CD4-positive, alpha-beta T cell treated with Interleukin-15 for 4 hours (primary cell): Measurements from ENCODE around the gene FADS3.
A peak's percentile ranks its signal among the peaks of the same experiment; 100 is the strongest.
"Not testable (repeated sequence)": the region's sequence is repeated elsewhere in the genome, so short reads cannot be mapped to it uniquely, and the experiment has no call there.

Source experiments
- DNase-seq: peaks from one replicate; pipeline ENCODE4 v3.0.0-alpha.2; 2020; ENCODE audit warnings: low spot score

The FADS3 gene

DNA sequence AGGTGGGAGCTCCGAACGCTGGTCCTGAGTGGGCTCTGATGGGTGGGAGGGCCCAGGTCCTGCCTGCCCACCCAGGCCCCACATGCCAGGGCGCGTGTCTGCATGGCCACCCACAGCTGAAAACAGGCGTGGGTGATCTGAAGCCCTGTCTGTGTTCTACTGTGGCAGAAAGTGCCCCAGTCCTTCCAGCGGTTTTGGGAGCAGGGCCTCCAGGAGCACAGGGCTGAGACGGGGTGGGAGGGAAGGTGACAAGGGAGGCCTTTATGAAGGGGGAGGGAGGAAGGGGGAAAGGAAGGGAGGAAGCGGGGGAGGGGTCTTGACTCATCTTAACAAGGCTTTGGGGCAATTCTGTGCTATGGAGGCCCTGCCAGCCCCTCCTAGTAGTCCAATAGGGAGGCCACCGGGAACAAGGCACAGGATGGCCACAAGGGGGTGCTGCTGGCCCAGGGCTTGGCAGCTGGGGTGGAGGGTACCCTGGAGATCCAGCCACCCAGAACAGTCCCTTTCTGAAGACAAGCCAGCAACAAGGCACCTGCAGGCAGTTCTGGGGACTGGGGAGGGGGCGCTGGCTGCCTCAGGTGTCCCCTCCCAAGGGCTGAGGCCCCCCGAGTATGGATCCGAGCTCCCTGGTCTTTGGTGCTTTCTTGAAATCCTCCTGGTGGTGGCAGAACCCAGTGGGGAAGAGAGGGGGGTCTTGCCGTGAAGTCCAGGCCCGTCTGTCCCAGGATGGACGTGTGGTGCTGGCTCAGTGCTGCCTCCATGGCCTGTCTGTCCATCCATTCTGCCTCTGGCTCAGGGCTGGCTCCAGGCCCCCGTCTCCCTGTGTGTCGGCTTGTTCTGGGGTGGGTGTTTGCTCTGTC is 6.3 kb upstream of the FADS3 start:
- DNase-seq, result peak; percentile 72

DNA sequence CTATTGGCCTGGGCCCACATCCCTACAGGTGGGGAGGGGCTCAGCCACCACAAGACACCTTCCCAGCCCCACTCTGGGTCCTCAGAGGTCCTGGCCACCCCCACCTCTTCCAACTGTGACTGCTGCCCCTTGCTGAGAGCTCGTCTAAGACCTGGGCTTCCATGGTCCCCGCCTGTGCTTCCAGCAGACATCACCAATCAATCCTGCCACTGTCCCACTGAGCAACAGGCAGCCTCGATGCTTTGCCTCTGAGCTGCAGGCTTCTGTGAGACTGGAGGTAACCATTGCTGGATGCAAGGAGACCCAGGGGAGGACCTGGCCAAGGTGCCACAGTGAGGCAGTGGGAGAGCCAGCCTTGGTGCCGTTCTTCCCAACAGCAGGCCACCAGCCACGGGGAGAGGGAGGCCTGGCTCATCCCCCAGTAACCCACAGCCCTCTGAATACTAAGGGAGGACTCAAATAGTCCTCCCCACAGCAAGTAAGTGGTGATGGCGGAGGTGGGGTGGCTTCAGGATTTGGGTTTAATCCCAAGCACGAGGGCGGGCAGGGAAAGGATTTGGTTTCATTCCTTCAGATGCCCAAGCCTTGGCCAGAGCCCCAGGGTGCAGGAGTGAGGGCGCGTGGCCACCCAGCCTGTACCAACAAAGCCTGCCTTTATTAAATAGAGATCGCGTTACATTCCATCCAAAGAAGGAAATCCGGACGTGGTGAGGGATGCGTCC is 5.5 kb upstream of the FADS3 start:
- no peak for DNase-seq

DNA sequence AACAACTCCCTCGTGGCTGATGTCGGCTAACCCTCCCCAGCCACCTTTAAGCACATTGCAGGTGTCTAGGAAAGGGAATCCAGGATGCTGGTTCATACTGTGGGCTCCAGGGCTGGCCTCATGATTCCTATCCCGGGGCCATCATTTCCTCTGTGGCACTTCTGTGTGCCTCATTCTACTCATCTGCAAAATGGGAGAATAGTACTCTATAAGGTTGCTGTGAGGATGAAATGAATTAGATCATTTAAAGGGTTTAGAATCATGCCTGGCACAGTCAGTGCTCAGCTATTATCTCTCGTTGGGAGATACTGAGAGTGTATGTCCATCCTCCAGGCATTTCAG is 4.3 kb upstream of the FADS3 start:
- no peak for DNase-seq

DNA sequence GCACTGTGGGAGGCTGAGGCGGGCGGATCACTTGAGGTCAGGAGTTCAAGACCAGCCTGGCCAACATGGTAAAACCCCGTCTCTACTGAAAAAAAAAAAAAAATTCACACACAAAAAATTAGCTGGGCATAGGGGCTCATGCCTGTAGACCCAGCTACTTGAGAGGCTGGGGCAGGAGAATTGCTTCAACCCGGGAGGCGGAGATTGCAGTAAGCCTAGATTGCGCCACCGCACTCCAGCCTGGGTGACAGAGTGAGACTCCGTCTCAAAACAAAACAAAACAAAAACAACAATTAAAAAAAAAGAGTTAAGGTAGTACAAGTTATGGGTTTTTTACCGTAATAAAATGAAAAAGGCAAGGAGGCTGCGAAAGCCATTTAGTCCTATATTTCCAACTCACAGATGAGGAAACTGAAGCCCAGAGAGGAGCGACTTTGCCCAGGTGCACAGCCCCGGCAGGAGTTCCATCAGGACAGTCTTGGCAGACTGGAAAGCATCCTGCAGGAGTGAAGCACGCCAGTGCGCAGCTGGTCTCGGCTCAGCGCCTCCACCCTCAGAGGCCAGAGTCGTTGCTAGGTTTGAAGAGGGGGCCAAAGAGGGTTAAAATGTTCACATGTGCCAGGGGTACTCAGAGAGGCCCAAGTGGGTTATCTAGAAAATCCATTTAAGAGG is 3.8 kb upstream of the FADS3 start:
- no peak for DNase-seq

DNA sequence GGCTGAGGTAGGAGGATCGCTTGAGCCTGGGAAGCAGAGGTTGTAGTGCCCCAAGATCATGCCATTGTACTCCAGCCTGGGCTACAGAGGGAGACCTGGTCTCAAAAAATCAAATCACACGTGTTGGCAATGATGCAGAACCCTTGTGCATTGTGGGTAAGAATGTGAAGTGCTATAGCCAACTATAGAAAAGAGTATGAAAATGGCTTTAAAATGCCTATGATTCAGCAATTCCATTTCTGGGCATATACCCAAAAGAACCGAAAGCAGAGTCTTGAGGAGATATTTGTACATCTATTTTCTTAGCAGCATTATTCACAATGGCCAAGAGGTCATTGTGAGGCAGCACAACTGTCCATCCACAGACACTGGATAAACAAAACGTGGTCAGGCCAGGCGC is 2.6 kb upstream of the FADS3 start:
- DNase-seq, result no peak

GRCh38 chr11:61892085-61892370 is 683 bp upstream of the FADS3 start:
- DNase-seq, result no peak

DNA sequence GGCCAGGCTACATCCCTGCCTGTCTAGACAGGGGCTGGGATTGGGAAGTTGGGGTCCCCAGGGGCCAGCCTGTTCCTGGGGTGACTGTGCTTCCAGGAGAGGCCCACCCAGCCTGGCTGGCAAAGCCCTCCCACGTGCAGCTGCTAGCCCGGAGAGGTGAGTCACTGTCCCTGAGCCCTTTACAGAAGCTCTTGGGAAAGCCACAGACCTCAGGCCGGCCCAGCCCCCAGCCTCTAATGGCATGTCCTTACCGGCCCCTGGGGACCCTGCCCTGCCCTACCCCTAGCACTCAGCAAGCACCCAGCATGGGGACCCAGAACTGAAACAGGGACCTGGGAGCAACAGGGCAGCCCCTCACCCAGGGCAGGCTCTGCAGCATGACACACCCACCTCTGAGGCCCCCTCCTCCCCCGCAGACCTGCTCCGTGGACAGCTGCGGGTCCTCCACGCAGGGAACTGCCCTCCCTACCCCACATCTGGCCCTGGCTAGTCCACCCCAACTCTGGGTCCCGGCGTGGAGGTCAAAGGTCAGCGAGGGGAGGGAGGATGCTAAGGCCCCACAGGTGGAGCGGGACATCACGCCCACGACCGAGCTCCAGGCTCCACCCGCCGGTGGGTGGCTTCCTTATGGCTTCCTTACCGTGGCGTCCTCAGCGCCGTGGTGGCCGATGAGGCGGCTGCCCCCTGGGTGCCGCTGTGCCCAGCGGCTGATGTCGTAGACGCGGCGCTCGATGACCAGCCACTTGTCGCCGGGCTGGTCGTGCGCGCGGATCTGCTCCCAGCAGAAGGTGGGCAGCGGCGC is 615 bp downstream of the FADS3 start:
- DNase-seq, result no peak

GRCh38 chr11:61889831-61890230 is 1.5 kb downstream of the FADS3 start:
- DNase-seq, result no peak

GRCh38 chr11:61888590-61888989 is 2.8 kb downstream of the FADS3 start:
- DNase-seq, result no peak

- no peak for DNase-seq
Measured at GRCh38 chr11:61887839-61888494, 3.4 kb downstream of the FADS3 start.

- no peak for DNase-seq
Measured at GRCh38 chr11:61886643-61887042, 4.7 kb downstream of the FADS3 start.

GRCh38 chr11:61885784-61886580 is 5.4 kb downstream of the FADS3 start:
- DNase-seq, result no peak

DNA sequence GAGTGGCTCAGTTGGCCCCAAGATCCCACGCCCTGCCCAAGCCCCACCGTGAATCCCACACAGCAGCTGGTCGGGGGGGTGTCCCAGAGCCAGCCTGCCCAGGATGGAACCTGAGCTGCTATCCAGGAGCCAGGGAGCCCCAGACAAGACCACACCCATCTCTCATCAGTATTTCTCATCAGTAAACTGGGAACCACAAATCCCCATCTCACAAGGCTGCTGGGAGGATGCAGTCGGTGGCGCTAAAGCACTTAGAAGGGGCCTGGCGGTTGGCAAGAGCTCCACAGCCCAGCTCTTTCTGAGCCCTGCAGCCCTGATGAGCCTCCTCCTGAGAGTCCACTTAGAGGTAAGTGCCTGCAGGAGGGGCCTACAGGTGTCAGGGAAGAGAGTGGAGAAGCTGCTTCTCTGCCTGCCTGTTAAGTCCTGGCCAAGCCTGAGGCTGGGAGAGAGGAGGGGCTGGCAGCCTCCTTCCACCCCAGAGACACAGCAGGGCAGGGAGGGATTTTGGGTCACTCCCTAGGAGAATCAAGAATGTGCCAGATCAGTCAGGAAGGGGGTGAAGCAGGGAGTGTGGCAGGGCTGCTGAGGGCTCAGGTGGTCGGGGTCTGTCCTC is 6.1 kb downstream of the FADS3 start:
- DNase-seq, result no peak

DNA sequence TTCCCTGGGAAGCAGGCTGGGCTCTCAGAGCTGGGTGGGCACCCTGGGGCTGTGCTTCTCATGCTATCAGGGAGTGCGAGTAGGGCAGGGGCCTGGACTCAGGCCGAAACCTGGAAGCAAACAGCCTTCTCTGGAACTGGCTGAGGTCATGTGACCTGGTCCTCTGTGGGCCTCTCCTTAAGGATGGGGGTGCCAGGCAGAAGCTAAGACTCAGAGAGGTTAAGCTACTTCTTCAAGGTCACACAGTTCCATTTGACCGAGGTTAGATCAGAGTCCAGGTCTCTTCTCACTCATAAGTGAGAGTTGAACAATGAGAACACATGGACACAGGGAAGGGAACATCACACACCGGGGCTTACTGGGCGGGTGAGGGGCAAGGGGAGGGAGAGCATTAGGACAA is 7.4 kb downstream of the FADS3 start:
- DNase-seq, result no peak

DNA sequence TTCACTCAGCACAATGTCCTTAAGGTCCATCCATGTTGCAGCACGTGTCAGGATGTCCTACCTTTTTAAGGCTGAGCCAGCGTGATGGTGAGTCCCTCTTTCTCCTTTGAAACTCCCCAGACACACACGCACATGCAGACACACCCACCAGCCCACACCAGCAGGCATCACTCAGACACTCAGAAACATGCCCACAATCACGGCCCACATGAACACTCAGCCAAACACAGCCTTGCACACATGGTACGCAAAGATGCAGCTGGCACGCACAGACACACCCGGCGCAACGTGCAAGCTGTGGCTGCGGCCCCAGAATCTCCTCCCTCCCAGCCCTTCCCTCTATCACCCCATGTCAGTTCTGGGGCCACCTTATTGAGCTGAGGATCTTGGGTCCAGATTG is 8.0 kb downstream of the FADS3 start:
- DNase-seq, result no peak

- no peak for DNase-seq
Measured at GRCh38 chr11:61882879-61883278, 8.5 kb downstream of the FADS3 start.

DNA sequence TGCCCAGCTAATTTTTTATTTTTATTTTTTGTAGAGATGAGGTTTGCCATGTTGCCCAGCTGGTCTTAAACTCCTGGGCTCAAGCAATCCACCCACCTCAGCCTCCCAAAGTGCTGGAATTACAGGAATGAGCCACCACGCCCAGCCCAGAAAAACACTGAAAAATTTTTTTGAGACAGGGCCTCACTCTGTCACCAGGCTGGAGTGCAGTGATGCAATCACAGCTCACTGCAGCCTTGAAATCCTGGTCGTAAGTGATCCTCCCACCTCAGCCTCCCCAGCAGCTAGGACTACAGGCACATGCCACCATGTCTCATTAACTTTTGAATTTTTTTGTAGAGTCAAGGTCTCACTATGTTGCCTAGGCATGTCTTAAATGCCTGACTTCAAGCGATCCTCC is 9.1 kb downstream of the FADS3 start:
- not testable (repeated sequence) for DNase-seq

GRCh38 chr11:61881397-61881796 is 9.9 kb downstream of the FADS3 start:
- DNase-seq, result no peak

GRCh38 chr11:61880454-61880853 is 10.9 kb downstream of the FADS3 start:
- DNase-seq, result no peak

DNA sequence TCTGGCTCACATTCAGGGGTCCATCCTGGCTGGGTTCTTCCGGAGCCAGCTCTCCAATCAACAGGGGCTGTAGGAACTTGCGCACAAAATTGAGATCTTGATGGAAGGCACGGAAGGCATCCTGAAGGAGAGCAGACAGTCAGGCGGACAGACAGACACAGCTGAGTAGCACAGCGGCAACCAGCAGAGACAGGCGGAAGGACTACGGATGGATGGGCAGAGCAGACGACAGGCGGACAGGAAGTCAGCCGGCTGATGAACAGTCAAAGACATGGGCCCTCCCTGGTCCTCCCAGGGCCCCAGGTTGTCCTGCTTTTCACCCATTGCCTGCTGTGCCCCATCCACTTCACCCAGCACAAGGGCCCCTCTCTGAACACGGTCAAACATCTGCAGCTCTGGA is 11.3 kb downstream of the FADS3 start:
- no peak for DNase-seq

- no peak for DNase-seq
Measured at GRCh38 chr11:61879152-61879551, 12.2 kb downstream of the FADS3 start.
